IPS-20b (cell line): ENCODE data around the gene PGAP1.

ENCODE experiments used
- H3K27ac ChIP-seq: one replicate; pipeline ENCODE4 v1.5.1; 2013; ENCODE audit warnings: low read length
- H3K27me3 ChIP-seq: 2 replicates; pipeline ENCODE4 v1.6.1; 2013; ENCODE audit warnings: mild to moderate bottlenecking, low read length, inconsistent platforms; ENCODE audit not compliant: insufficient read depth
- H3K36me3 ChIP-seq: 2 replicates; pipeline ENCODE4 v1.6.1; 2013; ENCODE audit warnings: low read depth, mild to moderate bottlenecking, inconsistent platforms, low read length, moderate library complexity; ENCODE audit not compliant: insufficient read depth
- H3K4me1 ChIP-seq: 2 replicates; pipeline ENCODE4 v1.6.1; 2013; ENCODE audit warnings: mild to moderate bottlenecking, control low read depth, inconsistent platforms, low read length, moderate library complexity; ENCODE audit not compliant: insufficient read depth
- H3K4me3 ChIP-seq: 2 replicates; pipeline ENCODE4 v1.5.1; 2013; ENCODE audit warnings: mild to moderate bottlenecking, low read length, inconsistent platforms
- H3K9ac ChIP-seq: 2 replicates; pipeline ENCODE4 v1.6.1; 2013; ENCODE audit warnings: low read depth, mild to moderate bottlenecking, inconsistent platforms, low read length, moderate library complexity
- H3K9me3 ChIP-seq: 2 replicates; pipeline ENCODE4 v1.6.1; 2013; ENCODE audit warnings: mild to moderate bottlenecking, low read depth, low read length, inconsistent platforms; ENCODE audit not compliant: insufficient read depth

PGAP1 gene

DNA sequence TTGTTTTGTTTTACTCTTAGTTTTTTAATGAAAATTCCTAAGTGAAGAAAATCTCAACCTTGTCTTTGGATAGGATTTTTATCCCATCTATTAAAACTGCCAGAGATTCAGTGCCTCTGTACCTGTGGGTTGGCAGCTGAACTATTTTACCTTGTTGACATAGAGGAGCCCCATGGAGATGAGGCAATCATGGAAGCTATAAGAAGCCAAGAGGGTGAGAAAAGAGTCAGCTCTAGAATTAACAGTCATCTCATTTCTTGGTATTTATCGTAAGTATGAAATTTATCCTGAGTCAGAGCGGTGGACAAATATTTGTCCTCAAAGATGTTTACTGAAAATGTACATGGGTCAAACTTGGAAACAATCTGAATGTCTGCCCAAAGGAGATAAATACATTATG is 35.8 kb upstream of the PGAP1 start:
- Histone ChIP-seq H3K36me3 (no peaks in the 10 kb centered on the region), H3K4me3 (no peak overlapping the region), H3K27me3 (no peaks in the 10 kb centered on the region), H3K9me3 (no peaks in the 10 kb centered on the region), H3K27ac (no peak overlapping the region), H3K9ac (no peak overlapping the region), H3K4me1 (peaks cover 21% of the 10 kb centered on the region)

DNA sequence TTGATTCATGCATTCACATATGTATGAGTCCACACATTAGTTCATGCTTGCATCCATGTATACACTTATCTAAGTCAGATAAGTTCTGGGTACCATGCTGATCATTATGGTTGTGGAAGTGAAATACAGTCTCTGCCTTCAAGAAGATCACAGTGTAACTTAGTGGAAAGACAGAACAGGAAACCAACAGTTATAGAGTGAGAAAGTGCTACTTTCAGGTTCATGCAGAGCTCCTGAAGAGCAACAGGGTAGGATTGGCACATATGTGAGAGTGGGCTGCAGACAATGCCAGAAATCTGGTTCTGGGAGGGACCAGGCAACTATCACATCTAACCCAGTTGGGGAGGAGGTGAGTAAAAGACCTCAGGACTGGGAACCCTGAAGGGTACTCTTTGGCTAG is 35.4 kb upstream of the PGAP1 start:
- Histone ChIP-seq H3K4me1 (peaks cover 19% of the 10 kb centered on the region), H3K27ac (no peak overlapping the region), H3K9me3 (no peaks in the 10 kb centered on the region)

DNA sequence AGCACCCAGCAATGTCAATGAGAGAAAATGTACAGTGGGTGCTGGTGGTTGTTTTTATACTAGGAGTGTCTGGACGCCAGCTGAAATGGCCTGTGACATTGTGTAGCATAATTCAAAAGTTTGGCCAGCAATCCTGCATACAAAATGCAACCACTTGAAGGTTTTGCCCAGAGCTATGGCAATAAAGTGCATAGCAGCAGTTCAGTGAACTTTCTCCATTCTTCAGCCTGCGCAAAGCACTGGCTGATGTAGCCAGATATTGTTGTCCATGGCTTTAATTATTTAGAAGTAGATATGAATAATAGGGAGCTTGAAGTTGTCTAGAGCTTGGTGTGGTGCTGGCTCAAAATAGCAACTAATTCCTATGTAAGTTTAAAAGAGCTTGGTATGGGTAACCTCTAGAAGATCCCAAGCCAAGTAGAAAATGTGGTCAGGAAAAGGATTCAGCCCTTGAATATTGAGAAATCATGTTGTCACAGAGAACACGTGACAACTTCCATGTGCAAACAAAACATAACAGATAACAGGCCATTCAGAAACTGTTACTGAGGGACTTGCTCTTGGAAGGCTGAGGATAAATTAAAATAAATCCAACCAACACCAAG is 33.3 kb upstream of the PGAP1 start:
- Histone ChIP-seq H3K36me3 (no peaks in the 10 kb centered on the region), H3K4me3 (no peak overlapping the region), H3K9me3 (no peaks in the 10 kb centered on the region), H3K9ac (no peak overlapping the region), H3K27ac (no peak overlapping the region), H3K27me3 (no peaks in the 10 kb centered on the region), H3K4me1 (peaks cover 20% of the 10 kb centered on the region; the same call in 1 of the 2 replicates)

More for the DNA sequence above, 35.4 kb upstream of the PGAP1 start:
- no peaks in the 10 kb centered on the region for H3K36me3 ChIP-seq
- no peak overlapping the region for H3K9ac ChIP-seq
- H3K27me3 ChIP-seq = no peaks in the 10 kb centered on the region
- H3K4me3 ChIP-seq = no peak overlapping the region

DNA sequence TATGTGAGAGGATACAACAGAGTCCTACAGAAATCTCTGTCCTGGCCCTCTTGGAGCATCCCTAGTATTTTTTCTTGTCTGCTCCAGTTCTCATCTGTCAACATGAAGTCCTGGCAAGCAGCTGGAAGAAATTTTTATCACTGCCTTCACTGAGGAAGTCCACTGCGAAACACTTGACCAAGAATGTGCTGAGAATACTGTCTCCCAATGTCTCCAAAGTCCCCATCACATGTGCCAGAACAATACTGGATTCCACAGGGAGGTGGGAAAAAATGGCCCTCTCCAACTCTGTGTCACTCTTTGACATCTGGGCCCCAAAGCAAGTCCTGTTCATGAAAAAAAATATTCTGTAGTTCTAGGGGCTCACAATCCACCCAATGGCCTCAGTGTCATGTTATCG is 32.8 kb upstream of the PGAP1 start:
- no peak overlapping the region for H3K27ac ChIP-seq
- H3K9ac ChIP-seq = no peak overlapping the region
- H3K9me3 ChIP-seq = no peaks in the 10 kb centered on the region
- no peak overlapping the region for H3K4me3 ChIP-seq
- H3K4me1 ChIP-seq = peaks cover 25% of the 10 kb centered on the region; the same call in 1 of the 2 replicates
- H3K27me3 ChIP-seq = no peaks in the 10 kb centered on the region
- no peaks in the 10 kb centered on the region for H3K36me3 ChIP-seq

DNA sequence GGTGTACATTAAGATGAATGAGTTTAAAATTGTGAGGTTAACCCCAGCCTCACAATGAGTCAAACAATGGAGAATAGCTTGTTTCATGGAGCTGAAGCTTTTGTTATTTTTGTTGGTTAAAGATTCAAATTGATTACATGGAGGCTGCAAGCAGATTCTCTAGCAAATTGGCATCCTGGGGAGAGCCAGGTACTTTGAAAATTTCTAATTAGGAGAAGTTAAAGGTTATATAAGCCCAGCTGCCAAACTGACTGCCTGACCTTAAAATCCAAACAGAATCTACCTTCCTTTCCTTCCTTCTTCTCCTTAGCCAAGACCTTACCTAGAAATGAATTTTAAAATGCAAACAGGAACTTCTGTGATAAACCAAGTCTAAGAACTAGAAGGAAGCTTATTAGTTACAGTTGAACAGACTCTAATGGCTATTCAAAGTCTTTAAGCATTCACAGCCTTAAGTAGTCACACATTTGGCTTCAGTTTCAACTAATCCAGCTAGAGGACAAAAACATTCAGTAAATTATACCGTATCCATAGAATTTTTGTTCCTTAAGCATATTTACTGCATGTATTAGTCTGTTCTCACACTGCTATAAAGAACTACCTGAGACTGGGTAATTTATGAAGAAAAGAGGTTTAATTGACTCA is 31.5 kb upstream of the PGAP1 start:
- H3K27me3 ChIP-seq = no peaks in the 10 kb centered on the region
- H3K36me3 ChIP-seq = no peaks in the 10 kb centered on the region
- H3K9me3 ChIP-seq = no peaks in the 10 kb centered on the region
- no peak overlapping the region for H3K27ac ChIP-seq
- H3K4me3 ChIP-seq = no peak overlapping the region
- H3K4me1 ChIP-seq = peaks cover 28% of the 10 kb centered on the region; the same call in 1 of the 2 replicates
- H3K9ac ChIP-seq = no peak overlapping the region

DNA sequence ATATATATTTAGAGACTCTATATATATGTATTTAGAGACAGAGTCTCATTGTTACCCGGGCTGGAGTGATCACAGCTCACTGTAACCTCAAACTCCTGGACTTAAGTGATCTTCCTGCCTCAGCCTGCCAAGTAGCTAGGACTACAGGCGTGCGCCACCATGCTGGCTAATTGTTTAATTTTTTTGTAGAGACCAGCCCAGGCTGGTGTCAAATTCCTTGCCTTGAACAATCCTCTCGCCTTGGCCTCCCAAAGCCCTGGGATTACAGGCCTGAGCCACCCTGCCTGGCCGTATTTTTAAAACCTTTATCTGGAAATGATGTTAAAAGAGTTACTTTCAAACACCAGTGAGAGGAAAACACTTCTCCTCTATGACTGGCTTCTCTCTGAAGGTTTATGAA is 30.9 kb upstream of the PGAP1 start:
- H3K4me3 ChIP-seq = no peak overlapping the region
- no peaks in the 10 kb centered on the region for H3K9me3 ChIP-seq
- H3K9ac ChIP-seq = no peak overlapping the region
- no peaks in the 10 kb centered on the region for H3K36me3 ChIP-seq
- no peaks in the 10 kb centered on the region for H3K27me3 ChIP-seq
- no peak overlapping the region for H3K27ac ChIP-seq
- peaks cover 28% of the 10 kb centered on the region; the same call in 1 of the 2 replicates for H3K4me1 ChIP-seq

DNA sequence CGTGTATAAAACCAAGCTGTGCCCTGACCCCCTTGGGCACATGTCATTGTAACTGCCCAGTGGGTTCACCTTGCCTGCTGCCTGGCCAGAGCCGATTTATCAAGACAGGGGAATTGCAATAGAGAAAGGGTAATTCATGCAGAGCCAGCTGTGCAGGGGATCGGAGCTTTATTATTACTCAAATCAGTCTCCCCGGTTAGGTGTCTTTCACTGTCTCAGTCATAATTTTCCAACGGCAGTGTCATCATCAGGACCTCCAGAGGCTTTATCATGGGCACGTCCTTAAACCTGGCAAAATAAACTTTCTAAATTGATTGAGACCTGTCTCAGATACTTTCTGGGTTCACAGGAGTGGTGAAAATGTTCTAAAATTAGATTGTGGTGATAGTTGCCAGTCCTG is 29.6 kb upstream of the PGAP1 start:
- Histone ChIP-seq H3K36me3 (no peaks in the 10 kb centered on the region), H3K9me3 (no peaks in the 10 kb centered on the region), H3K4me3 (no peak overlapping the region; the same call in 1 of the 2 replicates), H3K4me1 (peaks cover 28% of the 10 kb centered on the region; the same call in 1 of the 2 replicates), H3K27ac (no peak overlapping the region), H3K27me3 (no peaks in the 10 kb centered on the region), H3K9ac (no peak overlapping the region)

DNA sequence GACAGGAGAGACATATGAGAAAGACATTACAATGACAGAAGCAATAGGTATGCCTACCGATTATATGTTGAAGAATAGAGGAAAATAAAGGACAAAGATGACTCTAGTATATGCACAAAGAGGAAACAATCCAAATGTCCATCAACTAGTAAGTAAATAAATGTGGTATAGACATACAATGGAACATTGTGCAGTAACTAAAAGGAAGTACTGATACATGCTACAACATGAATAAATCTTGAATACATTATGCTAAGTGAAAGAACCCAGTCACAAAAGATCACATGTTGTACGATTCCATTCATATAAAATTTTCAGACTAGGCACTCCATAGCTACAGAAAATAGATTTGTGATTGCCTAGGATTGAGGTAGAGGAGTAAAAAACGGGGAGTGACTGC is 28.5 kb upstream of the PGAP1 start:
- Histone ChIP-seq H3K9ac (no peak overlapping the region; the same call in 1 of the 2 replicates), H3K27me3 (no peaks in the 10 kb centered on the region), H3K4me1 (peaks cover 28% of the 10 kb centered on the region; the same call in 1 of the 2 replicates), H3K9me3 (no peaks in the 10 kb centered on the region), H3K27ac (no peak overlapping the region), H3K4me3 (no peak overlapping the region), H3K36me3 (no peaks in the 10 kb centered on the region)

DNA sequence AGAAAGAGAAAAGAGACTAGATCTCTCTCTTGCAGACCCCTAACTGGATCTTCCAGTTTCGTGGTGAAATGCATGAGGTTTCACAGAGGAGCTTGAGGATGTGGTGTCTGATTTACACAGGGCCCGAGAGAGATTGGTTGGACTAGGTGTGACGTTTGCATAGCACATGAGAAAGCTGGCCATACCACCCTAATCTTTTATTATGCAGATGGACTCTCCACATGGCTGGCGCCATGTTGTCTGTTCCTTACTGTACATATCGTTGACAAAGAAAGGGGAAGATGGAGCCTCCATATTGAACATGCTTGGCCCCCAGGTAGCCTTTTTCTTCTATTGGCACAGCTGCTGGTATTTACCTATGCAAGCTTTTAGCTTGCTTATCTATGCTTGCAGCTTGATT is 27.5 kb upstream of the PGAP1 start:
- Histone ChIP-seq H3K27me3 (no peaks in the 10 kb centered on the region), H3K9me3 (no peaks in the 10 kb centered on the region), H3K36me3 (no peaks in the 10 kb centered on the region), H3K4me3 (no peak overlapping the region), H3K27ac (no peak overlapping the region), H3K4me1 (peaks cover 28% of the 10 kb centered on the region; the same call in 1 of the 2 replicates), H3K9ac (peak overlapping the region; percentile 14; the same call in 1 of the 2 replicates)

DNA sequence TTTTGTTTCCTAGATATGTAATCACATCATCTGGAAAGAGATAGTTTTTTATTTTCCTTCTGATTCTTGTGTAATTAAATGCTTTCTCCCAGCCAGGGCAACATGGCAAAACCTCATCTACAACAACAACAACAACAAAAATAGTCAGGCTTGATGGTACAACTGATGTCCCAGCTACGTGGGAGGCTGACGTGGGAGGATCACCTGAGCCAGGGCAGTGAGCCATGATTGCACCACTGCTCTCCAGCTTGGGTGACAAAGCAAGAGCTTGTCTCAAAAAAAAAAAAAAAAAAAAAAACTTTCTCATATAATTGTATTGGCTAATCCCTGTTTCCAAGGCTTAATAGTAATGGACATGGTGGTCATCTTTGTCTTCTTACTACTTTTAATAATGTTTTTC is 26.4 kb upstream of the PGAP1 start:
- Histone ChIP-seq H3K4me3 (no peak overlapping the region), H3K9ac (no peak overlapping the region), H3K9me3 (no peaks in the 10 kb centered on the region), H3K36me3 (no peaks in the 10 kb centered on the region), H3K4me1 (peaks cover 26% of the 10 kb centered on the region; the same call in 1 of the 2 replicates), H3K27me3 (no peaks in the 10 kb centered on the region), H3K27ac (no peak overlapping the region)

DNA sequence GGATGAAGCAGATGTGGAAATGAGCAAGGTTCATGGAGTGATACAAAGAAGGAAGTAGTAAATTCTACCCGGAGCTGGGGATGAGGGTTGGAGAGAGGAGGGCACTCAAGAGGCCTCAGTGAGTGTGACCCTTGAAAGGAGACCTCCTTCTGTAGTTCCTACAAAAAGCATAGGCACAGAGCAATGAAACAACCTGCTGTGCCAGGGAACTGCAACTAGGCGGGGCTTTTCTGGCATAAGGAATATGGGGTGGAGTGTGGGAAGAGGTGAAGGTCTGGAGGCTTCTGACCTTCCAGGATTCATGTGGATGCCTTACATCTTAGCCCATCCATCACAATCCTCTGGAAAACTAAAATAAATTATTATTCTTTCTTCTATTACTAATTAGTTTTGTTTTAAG is 25.5 kb upstream of the PGAP1 start:
- Histone ChIP-seq H3K4me3 (no peak overlapping the region), H3K9me3 (no peaks in the 10 kb centered on the region), H3K27ac (no peak overlapping the region), H3K27me3 (no peaks in the 10 kb centered on the region), H3K4me1 (peaks cover 22% of the 10 kb centered on the region; the same call in 1 of the 2 replicates), H3K9ac (no peak overlapping the region), H3K36me3 (no peaks in the 10 kb centered on the region)

DNA sequence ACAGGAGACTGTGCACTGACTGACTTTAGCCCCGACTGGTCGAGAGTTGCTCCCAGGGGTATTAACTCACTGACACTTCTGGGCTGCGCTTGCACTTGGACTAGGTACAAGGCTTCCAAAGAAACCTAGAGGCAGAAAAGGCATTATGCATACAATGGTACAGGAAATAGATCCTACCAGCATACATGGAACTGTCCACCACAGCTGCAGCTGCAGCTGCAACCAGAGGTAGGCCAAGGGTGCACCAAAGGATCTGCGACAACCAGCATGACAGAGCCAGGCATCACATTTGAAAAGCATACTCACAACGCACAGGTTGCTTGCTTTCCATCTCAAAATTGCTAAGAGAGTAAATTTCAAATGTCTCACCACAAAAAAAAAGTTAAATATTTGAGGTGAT is 22.6 kb upstream of the PGAP1 start:
- H3K4me1 ChIP-seq = peaks cover 1% of the 10 kb centered on the region; the same call in 1 of the 2 replicates
- no peak overlapping the region for H3K27ac ChIP-seq
- no peaks in the 10 kb centered on the region for H3K27me3 ChIP-seq
- no peaks in the 10 kb centered on the region for H3K9me3 ChIP-seq
- H3K4me3 ChIP-seq = no peak overlapping the region
- no peak overlapping the region for H3K9ac ChIP-seq
- H3K36me3 ChIP-seq = no peaks in the 10 kb centered on the region
